Liver (tissue), 2 donors: ENCODE data around the gene BANK1.

ENCODE experiments used
- CTCF ChIP-seq: fragments of 150-350 bp; IDR thresholded peaks from 2 replicates; pipeline ENCODE4 v1.5.1; 2017; ENCODE audit warnings: improper control_type of control experiment, low read depth, low read length; ENCODE audit not compliant: missing input control
- MAX ChIP-seq: IDR thresholded peaks from 2 replicates; pipeline ENCODE4 v1.6.1; 2016; ENCODE audit warnings: antibody characterized with exemption
- YY1 ChIP-seq: IDR thresholded peaks from 2 replicates; pipeline ENCODE4 v1.6.1; 2016; ENCODE audit warnings: antibody characterized with exemption, mild to moderate bottlenecking
- donor health status: healthy.

DNA sequence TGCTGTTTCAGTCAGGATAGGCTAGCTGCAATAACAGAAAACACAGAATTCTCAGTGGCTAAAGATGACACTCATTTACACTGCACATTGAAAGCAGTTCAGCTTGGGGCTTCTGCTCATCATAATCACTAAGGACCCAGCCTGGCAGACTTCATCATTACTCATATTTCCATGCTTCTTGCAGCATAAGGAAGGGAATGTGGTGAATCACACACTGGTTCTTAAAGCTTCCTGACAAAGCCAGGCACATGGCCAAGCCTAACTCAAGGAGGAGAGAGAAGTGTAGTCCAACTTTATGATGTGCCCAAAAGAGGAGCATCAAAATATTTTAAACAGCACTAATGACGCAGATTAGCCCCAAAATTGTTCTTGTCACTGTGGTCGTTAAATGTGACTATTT lies 186.5 kb downstream of the BANK1 start:
- TF ChIP-seq CTCF (no peak), YY1 (no peak), MAX (no peak)
